ENCODE data around the gene ZNF445. TPM values are rescaled to one million over a fixed set of nuclear protein-coding genes. Genes with fewer than 3 reads are reported as not detected.

ZNF445 gene
- total RNA-seq, 1 donor from 2014 or later: 20.4 TPM

GRCh38 chr3:44455318-44455717 lies 22.2 kb downstream of the ZNF445 start:
- Mint-ChIP-seq H3K36me3 (ENCODE audit: low read depth) (peaks cover 44% of the 10 kb centered on the region), H3K9me3 (ENCODE audit: low read depth) (peaks cover 4% of the 10 kb centered on the region)
- no peak for DNase-seq (ENCODE audit: low spot score)

DNA sequence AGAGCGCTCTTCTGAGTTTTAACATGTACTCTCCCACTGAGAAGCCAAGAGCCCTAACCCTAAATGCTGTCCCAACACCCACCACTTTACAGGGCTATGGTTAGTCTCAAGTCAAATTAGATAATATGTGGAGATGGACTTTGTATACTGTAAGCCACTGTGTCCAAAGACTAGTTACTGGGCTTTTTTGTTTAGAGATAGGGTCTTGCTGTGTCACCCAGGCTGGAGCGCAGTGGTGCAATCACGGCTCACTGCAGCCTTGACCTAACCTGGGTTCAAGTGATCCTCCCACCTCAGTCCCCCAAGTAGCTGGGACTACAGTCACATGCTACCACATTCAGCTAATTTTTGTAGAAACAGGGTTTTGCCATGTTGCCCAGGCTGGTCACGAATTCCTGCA lies 23.2 kb downstream of the ZNF445 start:
- TF ChIP-seq CTCF (IDR thresholded peaks at IDR 0.05): no peak
- no peaks in the 10 kb centered on the region for H3K4me1 Mint-ChIP-seq (ENCODE audit: low read depth)
- H3K4me3 Mint-ChIP-seq (ENCODE audit: unreplicated experiment): no peak overlapping the region
- no peaks in the 10 kb centered on the region for H3K27me3 Mint-ChIP-seq (ENCODE audit: low read depth)
- DNase-seq (ENCODE audit: low spot score): no peak
- H3K36me3 Mint-ChIP-seq (ENCODE audit: low read depth): peaks cover 48% of the 10 kb centered on the region
- no peak overlapping the region for H3K27ac Mint-ChIP-seq (ENCODE audit: unreplicated experiment)
- H3K9me3 Mint-ChIP-seq (ENCODE audit: low read depth): no peaks in the 10 kb centered on the region

More at GRCh38 chr3:44455318-44455717, 22.2 kb downstream of the ZNF445 start:
- Mint-ChIP-seq H3K4me3 (ENCODE audit: unreplicated experiment) (no peak overlapping the region), H3K27ac (ENCODE audit: unreplicated experiment) (no peak overlapping the region), H3K27me3 (ENCODE audit: low read depth) (no peaks in the 10 kb centered on the region), H3K4me1 (ENCODE audit: low read depth) (no peaks in the 10 kb centered on the region)
- no peak for TF ChIP-seq CTCF (IDR thresholded peaks at IDR 0.05)

- DNase-seq (ENCODE audit: low spot score): no peak
- no peaks in the 10 kb centered on the region for H3K27me3 Mint-ChIP-seq (ENCODE audit: low read depth)
- no peak overlapping the region for H3K4me3 Mint-ChIP-seq (ENCODE audit: unreplicated experiment)
- peaks cover 24% of the 10 kb centered on the region for H3K9me3 Mint-ChIP-seq (ENCODE audit: low read depth)
- H3K4me1 Mint-ChIP-seq (ENCODE audit: low read depth): no peaks in the 10 kb centered on the region
- no peak overlapping the region for H3K27ac Mint-ChIP-seq (ENCODE audit: unreplicated experiment)
- peaks cover 65% of the 10 kb centered on the region for H3K36me3 Mint-ChIP-seq (ENCODE audit: low read depth)
- TF ChIP-seq CTCF (IDR thresholded peaks at IDR 0.05): no peak
These were observed 26.0 kb downstream of the ZNF445 start for GRCh38 chr3:44451441-44451840.

DNA sequence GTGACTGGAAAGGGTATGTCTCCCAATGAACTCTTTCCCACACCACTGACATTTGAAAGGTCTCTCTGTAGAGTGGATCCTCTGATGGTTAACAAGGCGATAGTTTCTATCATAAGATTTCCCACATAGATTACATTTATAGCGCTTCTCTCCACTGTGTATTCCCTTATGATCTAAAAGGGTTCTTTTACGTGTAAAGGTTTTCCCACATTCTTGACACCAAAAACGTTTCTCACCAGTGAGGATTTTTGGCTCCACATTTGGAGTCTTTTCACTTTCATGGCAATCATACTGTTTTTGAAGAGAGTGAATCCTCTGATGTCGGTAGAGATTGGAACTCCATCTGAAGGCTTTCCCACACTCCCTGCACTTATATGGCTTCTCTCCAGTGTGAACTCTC lies 30.5 kb downstream of the ZNF445 start:
- peaks cover 65% of the 10 kb centered on the region for H3K36me3 Mint-ChIP-seq (ENCODE audit: low read depth)
- H3K27me3 Mint-ChIP-seq (ENCODE audit: low read depth): no peaks in the 10 kb centered on the region
- no peaks in the 10 kb centered on the region for H3K4me1 Mint-ChIP-seq (ENCODE audit: low read depth)
- no peak for TF ChIP-seq CTCF (IDR thresholded peaks at IDR 0.05)
- no peak overlapping the region for H3K4me3 Mint-ChIP-seq (ENCODE audit: unreplicated experiment)
- no peak overlapping the region for H3K27ac Mint-ChIP-seq (ENCODE audit: unreplicated experiment)
- no peak for DNase-seq (ENCODE audit: low spot score)
- H3K9me3 Mint-ChIP-seq (ENCODE audit: low read depth): peaks cover 24% of the 10 kb centered on the region

DNA sequence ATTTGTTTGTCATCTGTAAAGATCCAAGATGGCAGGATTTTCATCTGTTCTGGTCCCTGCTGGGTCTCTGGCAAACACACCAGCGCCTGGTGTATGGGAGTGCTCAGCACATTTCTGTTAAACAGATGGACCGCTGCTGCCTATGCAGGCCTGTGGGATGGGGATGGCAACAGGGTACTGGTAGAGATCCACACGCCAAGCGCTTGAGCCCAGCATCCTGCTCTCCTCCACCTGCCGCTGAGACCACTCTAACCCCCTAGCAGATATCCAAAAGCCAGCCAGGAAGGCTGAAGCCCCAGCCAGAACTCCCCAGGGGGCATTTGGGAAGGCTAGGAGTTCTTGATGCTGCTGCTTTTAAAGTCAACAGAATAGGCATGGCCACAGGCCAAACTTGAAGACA lies 31.7 kb downstream of the ZNF445 start:
- Mint-ChIP-seq H3K36me3 (ENCODE audit: low read depth) (peaks cover 61% of the 10 kb centered on the region), H3K27me3 (ENCODE audit: low read depth) (no peaks in the 10 kb centered on the region), H3K4me1 (ENCODE audit: low read depth) (no peaks in the 10 kb centered on the region), H3K4me3 (ENCODE audit: unreplicated experiment) (no peak overlapping the region), H3K9me3 (ENCODE audit: low read depth) (peaks cover 24% of the 10 kb centered on the region), H3K27ac (ENCODE audit: unreplicated experiment) (no peak overlapping the region)
- no peak for DNase-seq (ENCODE audit: low spot score)
- TF ChIP-seq CTCF (IDR thresholded peaks at IDR 0.05): no peak

Measured in chondrocyte (in vitro differentiated cells).